GM19023 (cell line): ENCODE measurements around the gene COL4A5.
"Not testable (repeated sequence)": the region's sequence is repeated elsewhere in the genome, so short reads cannot be mapped to it uniquely, and the experiment has no call there.

ENCODE experiments used
- ATAC-seq: cut with Tn5 transposase; IDR thresholded peaks from one replicate; pipeline ENCODE4 v1.9.1; 2021; ENCODE audit warnings: mild to moderate bottlenecking, moderate library complexity; ENCODE audit not compliant: unreplicated experiment

The COL4A5 gene

DNA sequence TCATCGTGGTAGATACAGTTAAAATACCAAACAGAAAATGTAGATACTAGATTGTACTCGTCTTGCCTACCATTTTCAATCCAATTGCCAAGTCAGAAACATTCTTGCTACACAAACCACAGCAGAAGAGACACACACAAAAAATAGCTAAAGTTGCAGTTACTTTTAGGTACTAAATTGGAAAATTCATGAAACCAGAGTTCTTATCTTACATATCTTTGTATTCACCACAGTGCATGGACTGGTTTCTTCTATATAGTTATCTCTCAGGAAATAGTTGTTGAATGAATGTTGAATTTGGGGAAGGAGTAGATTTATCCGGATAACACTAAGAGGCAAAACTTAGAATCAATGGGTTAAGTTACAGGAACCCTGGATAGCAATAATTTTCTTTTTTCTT lies 14.2 kb downstream of the COL4A5 start:
- ATAC-seq: no peak

DNA sequence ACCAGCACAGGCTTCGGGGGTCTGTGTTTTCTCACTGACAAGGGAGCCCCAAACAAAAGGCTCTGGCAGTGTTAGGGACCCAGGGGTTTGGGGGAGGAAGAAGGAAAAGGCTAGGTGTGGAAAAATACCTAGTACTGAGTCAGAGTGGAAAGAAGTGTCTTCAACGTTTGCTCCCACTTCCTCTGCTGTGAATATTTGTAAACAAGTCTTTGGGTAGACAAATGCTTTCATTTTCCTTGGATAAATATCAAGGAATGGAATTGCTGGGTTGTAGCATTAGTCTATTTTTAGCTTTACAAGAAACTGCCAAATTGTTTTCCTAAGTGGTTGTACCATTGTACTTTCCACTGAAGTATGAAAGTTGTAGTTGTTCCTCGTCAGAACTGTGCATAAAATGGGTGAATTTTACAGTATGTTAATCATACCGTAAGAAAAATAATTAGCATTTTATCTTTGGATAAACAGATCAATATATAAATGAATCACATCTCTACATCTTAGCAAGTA lies 17.4 kb downstream of the COL4A5 start:
- no peak for ATAC-seq

DNA sequence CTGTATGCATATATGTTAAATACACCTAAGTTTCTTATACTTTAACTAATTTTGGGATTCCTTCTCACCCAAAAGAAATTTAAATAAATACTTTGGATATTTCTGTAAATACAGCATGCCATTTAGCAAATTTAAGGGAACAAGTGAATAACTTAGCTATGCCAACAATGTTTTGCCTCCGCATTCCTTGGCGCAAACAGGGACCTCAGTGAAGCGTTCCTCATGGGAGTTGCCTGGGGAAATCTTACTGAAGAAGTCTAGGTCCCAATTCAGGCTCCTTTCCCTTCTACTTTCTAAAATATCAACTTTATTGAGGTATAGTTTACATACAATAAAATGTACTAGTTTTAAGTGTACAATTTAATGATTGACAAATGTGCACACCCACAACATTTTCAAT lies 25.0 kb downstream of the COL4A5 start:
- ATAC-seq: no peak

DNA sequence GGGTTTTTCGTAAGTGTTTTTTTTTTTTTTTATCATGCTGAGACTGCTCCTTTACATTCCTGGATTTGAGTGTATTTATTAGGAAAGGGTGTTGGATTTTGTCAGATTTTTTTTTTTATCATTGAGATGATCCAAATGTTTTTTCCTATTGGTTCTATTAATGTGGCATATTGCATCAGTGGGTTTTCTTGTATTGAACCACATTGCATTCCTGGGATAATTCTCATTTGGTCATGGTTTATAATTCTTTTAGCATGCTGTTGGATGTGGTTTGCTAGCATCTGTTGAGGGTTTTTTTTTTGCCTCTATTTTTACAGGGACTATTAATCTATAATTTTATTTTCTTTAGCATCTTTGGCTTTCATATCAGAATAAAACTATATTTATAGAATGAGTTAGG lies 28.8 kb downstream of the COL4A5 start:
- no peak for ATAC-seq

DNA sequence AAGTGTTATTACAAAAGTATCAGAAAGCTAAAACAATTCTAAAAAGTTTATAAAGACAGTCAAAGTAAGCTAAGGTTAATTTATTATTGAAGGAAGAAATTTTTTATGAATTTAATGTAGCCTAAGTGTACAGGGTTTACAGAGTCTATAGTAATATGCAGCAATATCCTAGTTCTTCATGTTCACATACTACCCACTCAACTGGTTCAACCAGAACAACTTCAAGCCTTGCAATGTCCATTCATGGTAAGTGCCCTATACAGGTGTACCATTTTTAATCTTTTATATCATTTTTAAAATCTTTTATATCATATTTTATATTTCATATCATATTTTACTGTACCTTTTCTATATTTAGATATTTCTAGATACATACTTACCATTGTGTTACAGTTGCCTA lies 34.3 kb downstream of the COL4A5 start:
- ATAC-seq: no peak

DNA sequence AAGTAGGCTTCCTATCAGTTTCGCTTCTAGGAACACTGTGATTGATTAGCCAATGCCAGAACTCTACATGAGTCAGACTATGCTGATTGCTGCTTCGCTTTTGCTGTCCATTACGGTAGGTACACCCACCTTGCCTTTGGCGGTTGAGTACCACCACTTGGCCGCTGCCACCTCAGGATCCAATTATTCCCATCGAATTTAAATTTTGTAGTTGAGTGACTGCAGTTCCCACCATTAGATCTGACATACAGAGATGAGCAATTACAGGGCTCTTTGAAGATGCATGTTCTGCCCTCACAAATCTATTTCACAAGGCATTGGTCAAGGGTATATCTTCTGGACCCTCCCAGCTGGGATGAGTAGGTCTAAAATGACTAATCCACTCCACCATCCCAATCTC lies 41.9 kb downstream of the COL4A5 start:
- ATAC-seq: not testable (repeated sequence)

DNA sequence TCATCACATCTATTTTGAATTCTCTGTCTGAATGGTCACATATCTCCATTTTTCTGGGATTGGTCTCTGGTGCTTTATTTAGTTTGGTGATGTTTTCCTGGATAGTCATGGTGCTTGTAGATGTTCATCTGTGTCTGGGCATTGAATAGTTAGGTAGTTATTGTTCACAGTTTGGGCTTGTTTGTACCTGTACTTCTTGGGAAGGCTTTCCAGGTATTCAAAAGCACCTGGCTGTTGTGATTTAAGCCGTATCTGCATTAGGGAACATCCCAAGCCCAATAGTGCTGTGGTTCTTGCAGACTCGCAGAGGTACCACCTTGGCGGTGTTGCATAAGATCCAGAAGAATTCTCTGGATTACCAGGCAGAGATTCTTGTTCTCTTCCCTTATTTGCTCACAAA lies 44.6 kb downstream of the COL4A5 start:
- ATAC-seq: no peak

DNA sequence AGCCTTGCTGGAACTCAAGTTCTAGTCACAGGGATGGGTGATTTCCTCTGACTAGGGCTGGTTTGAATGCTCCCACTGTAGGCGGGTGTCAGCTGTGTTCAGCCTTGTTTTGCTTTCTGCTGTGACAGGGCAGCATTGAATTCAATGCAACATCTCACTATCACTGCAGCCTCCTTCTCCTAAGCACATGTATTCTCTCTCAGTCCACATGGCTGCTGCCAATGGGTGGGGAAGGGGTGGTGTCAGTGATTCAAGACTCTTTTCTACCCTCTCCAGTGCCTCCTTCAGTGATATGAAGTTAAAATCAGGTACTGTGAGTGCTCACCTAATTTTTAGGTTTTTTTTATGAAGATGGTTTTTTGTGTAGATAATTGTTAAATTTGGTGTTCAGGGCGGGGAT lies 46.3 kb downstream of the COL4A5 start:
- no peak for ATAC-seq

DNA sequence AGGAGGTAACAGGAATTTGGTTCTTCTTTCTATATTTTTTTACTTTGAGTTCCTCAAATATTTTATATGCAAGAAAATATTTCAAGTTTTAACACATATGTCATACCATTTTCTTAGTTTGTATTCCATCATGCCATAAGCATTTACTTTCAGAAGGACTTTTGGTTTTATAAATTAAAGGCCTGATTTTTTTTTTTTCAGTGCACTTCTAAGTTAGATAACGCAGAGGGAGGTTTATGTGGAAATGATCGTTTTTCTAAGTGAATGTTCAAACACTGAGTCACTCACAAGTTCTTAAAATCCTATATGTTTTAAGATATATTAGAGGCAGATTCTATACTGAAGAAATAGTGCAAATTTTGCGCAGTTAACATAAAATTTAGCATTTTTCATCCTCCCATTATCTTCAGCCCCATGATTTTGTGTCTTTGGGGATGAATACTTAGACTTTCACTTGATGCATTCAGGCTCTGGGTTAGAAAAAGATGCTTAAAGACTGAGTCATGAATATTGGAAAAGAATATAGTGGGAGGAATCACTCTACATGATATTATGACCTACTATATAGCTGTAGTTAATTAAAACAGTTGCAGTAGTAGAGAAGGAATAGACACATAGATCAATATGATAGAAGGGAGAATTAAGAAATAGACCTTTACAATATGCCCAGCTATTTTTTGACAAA lies 54.9 kb downstream of the COL4A5 start:
- no peak for ATAC-seq

DNA sequence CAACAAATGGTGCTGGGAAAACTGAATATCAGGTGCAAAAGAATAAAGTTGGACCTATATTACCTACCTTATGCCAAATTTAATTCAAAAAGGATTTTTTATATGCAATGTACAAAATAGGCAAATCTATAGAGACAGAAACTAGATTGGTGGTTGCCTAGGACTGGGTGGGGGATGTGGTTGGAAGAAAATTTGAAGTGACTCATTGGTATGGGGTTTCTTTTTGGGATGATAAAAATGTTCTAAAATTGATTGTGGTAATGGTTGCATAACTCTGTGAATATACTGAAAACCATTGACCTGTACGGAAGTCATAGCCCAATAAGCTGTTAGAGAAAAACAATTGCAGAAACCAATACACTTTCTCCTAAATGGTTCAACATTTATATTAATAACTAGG lies 72.1 kb downstream of the COL4A5 start:
- no peak for ATAC-seq

DNA sequence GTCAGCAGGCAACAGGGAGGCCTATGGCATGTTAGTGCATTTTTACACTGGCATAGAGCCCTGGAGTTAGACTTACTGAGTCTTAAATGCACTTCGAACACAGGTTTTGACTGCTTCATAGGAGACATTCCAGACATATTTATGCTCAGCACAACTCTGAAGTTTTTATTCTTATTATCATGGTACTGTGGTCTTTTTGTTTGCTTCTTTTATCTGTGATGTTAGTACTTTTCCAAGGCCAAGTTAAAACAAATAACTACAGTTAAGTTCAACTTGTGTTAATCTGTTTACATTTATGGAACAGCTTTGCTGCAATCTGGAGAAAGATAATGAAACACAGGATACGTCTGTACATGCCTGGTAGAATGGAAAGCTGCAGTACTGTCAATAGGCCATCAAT lies 76.5 kb downstream of the COL4A5 start:
- ATAC-seq: no peak

DNA sequence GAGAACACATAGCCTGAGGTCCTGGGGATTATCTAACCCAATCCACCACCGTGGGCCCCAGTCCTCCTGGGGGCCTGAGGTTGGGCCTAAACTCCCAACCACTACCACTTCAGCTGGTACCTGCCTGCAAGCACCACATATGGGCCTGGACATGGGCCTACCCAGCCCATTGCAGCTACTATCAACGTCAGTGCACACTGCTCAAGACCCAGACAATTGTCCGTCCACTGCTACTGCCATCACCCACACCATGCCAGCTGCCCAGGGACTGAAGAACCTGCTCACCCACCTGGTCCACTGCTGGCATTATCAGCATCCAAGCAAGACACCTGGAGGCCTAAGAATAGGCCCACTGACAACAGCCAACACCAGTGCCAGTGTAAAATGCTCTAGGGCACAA lies 88.1 kb downstream of the COL4A5 start:
- ATAC-seq: no peak

DNA sequence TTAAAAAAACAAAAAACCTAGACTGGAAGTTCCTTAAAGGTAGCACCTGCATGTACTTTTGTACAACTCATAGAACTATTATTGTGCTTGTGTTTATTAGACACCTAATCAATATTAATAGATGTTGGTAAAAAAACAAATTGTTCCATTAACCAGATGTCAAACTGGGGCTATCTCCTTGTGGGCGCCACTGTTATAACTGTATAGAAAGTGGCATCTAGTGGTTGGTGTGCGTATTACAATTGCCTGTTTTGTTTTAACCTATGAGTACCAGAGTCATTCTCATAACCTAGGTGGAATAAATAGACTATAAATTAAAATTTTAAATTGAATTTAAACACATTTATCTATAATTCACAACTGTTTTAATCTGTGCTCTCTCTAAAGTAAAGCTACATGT lies 97.4 kb downstream of the COL4A5 start:
- no peak for ATAC-seq

DNA sequence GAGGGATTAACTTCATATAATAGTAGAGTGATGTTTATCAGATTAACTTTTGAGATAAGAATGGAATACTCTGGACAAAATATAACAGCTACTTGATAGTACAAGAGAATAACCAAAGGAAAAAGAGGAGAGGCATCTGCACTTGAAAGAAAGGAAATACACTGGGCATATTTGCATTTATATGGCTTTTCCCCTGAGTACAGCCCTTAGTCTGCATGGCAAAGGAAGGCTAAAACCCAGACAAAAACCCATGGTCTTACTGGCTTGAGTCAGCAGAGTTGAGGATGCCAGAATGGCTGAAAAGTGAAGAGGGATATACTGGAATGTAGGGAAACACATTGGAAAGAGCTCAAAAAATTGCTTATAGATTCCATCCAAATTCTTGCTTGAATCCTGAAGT lies 101.6 kb downstream of the COL4A5 start:
- ATAC-seq: no peak

DNA sequence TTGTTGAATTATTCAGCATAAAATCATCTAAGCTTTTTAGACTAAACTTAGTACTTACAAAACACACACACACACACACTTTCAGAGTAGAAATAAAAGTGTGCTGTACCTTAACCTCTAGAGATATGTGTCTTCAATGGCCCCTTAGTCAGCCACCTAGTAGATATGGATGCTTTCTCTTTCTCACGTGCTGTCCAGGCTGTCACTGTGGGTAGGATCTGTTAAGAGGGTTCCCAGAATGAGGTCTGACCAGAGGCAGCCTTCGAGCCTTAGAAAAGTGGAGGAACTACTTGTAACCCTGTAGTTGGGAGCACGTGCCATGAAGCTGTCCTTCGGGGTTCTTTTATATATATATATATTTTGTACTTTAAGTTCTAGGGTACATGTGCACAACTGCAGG lies 117.9 kb downstream of the COL4A5 start:
- no peak for ATAC-seq

DNA sequence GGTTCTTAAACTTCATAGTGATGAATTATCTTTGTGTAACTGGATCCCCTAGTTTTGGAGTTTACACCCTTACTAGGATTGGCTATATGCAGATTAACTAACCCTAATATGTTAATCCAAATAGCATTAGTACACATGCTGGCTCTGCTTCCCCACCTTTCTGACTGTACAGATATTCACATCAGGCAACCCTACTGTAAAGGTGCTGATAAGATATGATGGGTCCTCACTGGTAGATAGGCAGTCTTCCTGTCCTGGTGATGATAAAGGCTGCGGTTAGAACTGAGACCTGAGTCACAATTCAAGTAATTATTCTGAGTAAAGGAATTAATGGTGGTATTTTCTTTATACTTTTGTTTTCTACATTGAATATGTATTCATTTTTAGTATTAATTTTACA lies 118.6 kb downstream of the COL4A5 start:
- no peak for ATAC-seq

DNA sequence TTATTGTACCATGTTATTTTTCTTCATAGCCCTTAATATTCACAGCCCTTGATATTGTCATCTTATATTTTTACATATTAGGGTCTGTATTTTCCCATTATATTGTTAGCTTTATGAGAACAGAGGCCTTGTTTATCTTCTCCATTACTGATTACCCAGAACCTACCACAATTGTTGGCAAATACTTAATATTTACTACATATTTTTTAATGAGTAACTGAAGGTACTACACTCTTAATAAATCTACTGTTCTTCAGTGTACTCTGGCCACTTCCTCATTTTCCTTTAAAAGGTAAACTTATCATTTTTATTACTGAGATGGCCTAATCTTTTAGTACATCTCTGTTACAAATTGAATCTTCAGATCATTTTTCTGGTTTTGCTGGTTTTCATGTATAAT lies 133.5 kb downstream of the COL4A5 start:
- no peak for ATAC-seq

DNA sequence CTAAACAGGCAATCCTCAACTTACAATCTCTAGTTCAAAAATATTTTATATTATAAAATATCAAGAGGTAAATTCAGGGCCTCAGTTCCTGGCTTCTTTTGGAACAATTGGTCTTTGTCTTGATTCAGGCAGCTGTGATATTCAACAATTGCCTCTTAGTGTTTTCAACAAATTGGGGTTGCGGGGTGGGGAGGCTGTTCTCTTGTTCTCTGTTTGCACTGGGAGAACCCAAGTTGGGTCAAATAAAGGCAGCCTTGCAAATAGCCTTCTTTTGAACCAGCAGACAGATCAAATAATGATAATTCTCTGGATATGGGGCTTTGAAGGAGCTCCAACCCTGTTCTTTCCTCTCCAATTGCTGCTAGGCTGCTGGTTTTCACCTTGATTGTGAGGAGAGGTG lies 142.5 kb downstream of the COL4A5 start:
- ATAC-seq: no peak

DNA sequence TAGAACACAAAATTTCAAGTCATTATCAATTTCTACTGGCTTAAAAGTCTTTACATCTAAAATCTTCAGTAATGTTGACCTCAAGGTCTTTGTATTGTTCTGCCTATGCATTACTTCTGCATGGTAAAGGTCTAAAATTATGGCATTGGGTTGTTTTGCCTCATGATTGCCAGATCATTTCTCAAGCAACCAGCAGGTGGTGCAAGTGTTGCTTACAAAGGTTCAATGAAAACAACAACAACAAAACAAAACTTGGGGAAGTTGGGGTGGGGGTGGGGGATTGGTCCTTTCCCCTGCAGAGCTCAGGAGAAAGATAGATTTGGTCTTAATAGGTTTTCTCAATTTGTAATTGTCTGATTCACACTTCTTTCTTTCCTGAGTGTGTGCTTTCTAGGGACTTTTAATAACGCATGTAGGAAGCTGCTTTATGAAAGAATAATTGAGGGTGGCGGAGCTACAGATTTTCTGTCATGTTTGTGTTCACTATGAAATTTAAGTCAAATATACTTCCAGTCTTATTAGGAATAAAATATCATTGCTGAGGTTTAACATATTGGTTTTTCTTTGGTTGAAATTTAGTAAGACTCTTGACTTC lies 145.1 kb downstream of the COL4A5 start:
- no peak for ATAC-seq

DNA sequence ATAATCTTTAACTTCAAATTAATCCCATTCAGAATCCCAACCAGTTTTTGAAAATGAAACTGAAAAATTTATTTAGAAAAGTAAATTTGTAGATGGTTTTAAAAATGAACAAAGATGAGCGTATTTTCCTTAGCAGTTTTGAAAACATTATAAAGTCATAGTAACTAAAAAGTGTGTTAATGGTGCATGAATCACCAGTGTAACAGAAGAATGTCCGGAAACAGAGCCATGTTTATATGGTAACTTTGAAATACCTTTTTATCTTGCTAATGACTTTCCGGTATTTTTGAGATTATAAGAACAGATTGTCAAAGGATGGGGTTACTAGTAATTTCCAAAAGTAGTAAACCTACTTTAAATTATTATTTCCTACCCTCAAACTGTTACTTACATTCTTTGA lies 150.9 kb downstream of the COL4A5 start:
- no peak for ATAC-seq

DNA sequence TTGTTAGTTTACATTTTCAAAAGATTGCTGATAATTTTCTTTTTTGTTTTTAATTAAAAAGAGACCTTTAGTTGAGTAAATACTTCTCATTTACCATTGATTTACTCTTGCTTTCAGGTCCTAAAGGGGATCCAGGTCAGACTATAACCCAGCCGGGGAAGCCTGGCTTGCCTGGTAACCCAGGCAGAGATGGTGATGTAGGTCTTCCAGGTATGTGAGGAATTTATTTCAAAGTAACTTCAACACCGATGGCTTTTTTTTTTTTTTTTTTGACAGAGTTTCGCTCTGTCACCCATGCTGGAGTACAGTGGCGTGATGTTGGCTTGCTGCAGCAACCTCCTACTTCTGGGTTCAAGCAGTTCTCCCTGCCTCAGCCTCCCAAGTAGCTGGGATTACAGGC lies 161.6 kb downstream of the COL4A5 start:
- ATAC-seq: no peak

DNA sequence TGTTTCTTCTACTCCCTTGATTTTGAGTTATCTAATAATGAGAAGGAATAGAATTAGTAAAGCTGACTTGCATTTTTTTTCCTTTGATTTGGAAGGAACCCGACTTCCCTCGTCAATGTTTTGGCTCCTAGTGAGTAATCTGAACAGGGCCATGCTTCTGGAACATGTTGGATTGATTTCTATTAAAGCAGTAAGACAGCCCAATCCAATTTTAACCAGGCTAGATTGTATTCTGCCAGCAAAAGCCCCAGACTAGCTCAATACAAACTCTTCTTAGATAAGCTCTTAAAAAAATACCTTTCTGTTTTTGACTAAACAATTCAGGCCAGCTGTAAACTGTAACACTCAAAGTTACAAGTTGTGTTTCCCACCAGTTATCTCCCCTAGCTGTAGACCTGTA lies 170.5 kb downstream of the COL4A5 start:
- ATAC-seq: no peak

DNA sequence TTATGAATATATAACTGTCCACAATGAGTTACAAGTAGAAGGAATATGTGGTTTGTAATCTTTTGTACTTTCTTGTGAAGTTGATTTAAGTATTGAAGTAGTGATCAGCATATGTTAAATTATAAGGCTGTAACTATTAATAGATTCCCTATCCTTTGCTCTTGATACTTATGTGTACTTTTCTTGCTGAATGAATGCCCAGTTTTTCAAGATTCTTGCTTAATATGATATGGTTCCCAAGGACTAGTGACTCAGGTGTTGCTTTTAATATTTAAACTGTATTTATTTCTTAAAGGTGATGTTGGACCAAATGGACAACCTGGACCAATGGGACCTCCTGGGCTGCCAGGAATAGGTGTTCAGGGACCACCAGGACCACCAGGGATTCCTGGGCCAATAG lies 175.0 kb downstream of the COL4A5 start:
- no peak for ATAC-seq
